Effector memory CD4-positive, alpha-beta T cell (primary cell): ENCODE data around the gene SERTAD1.

Source experiments
- DNase-seq, 3 donors: peaks; one replicate each; pipeline ENCODE4 v3.0.0-alpha.2; 2020
- H3K27ac ChIP-seq: 2 replicates; pipeline ENCODE4 v1.7.0; 2013; ENCODE audit warnings: mild to moderate bottlenecking, low read length, moderate library complexity; ENCODE audit not compliant: insufficient read depth, poor library complexity, severe bottlenecking
- H3K27me3 ChIP-seq: replicated peaks from 2 replicates; pipeline ENCODE4 v1.7.0; 2013; ENCODE audit warnings: mild to moderate bottlenecking, low read length; ENCODE audit not compliant: insufficient read depth, control insufficient read depth, poor library complexity, severe bottlenecking
- H3K36me3 ChIP-seq: 2 replicates; pipeline ENCODE4 v1.7.0; 2013; ENCODE audit warnings: mild to moderate bottlenecking, low read length, moderate library complexity; ENCODE audit not compliant: control insufficient read depth, insufficient read depth
- H3K4me1 ChIP-seq: 2 replicates; pipeline ENCODE4 v1.7.0; 2013; ENCODE audit warnings: low read length, mild to moderate bottlenecking; ENCODE audit not compliant: control insufficient read depth, insufficient read depth, poor library complexity, severe bottlenecking
- H3K4me3 ChIP-seq: 2 replicates; pipeline ENCODE4 v1.7.0; 2013; ENCODE audit warnings: low read length, low read depth, mild to moderate bottlenecking; ENCODE audit not compliant: insufficient read depth, poor library complexity, severe bottlenecking
- H3K9me3 ChIP-seq: 2 replicates; pipeline ENCODE4 v1.7.0; 2013; ENCODE audit warnings: mild to moderate bottlenecking, low read length, moderate library complexity; ENCODE audit not compliant: control insufficient read depth

The SERTAD1 gene

GRCh38 chr19:40452016-40452415 lies 26.2 kb upstream of the SERTAD1 start:
- Histone ChIP-seq H3K9me3 (no peaks in the 10 kb centered on the region), H3K4me3 (no peak overlapping the region), H3K27ac (no peak overlapping the region), H3K36me3 (no peaks in the 10 kb centered on the region), H3K27me3 (no peaks in the 10 kb centered on the region), H3K4me1 (no peaks in the 10 kb centered on the region)
- DNase-seq: no peak

GRCh38 chr19:40450664-40451063 lies 24.9 kb upstream of the SERTAD1 start:
- DNase-seq: no peak
- Histone ChIP-seq H3K36me3 (no peaks in the 10 kb centered on the region), H3K9me3 (no peaks in the 10 kb centered on the region), H3K4me1 (no peaks in the 10 kb centered on the region), H3K27ac (no peak overlapping the region), H3K4me3 (no peak overlapping the region), H3K27me3 (no peaks in the 10 kb centered on the region)

DNA sequence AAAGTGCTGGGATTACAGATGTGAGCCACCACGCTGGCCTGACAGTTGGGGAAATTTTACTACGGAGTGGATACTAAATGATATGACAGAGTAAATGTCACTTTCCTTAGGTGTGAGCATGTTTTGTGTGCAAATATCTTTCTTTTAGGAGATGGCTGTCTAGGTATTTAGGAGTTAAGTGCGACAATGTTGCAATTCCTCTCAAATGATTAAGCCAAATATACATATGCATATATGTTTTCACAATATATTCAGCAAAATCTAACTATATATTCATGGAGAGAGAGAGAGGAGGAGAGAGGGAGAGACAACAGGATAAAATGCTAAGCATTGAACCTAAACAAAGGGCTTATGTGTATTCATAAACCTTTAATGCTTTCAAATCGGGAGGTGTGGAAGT lies 23.7 kb upstream of the SERTAD1 start:
- Histone ChIP-seq H3K4me1 (peaks cover 3% of the 10 kb centered on the region), H3K4me3 (no peak overlapping the region), H3K9me3 (no peaks in the 10 kb centered on the region), H3K27me3 (no peaks in the 10 kb centered on the region), H3K27ac (no peak overlapping the region), H3K36me3 (no peaks in the 10 kb centered on the region)
- DNase-seq: no peak

- no peak overlapping the region for H3K27ac ChIP-seq
These were observed 20.5 kb upstream of the SERTAD1 start for GRCh38 chr19:40446263-40446784.

GRCh38 chr19:40445780-40446262 lies 20.0 kb upstream of the SERTAD1 start:
- Histone ChIP-seq H3K27ac (no peak overlapping the region), H3K4me3 (no peak overlapping the region), H3K36me3 (peaks cover 11% of the 10 kb centered on the region), H3K9me3 (no peaks in the 10 kb centered on the region), H3K27me3 (no peaks in the 10 kb centered on the region), H3K4me1 (peaks cover 8% of the 10 kb centered on the region)
- DNase-seq: no peak

More at GRCh38 chr19:40446263-40446784, 20.5 kb upstream of the SERTAD1 start:
- Histone ChIP-seq H3K36me3 (peaks cover 6% of the 10 kb centered on the region), H3K4me3 (no peak overlapping the region), H3K9me3 (no peaks in the 10 kb centered on the region), H3K4me1 (peaks cover 8% of the 10 kb centered on the region), H3K27me3 (no peaks in the 10 kb centered on the region)
- no peak for DNase-seq

- H3K36me3 ChIP-seq: peaks cover 19% of the 10 kb centered on the region
- H3K4me3 ChIP-seq: peak overlapping the region; percentile 73
- H3K4me1 ChIP-seq: peaks cover 8% of the 10 kb centered on the region
- H3K9me3 ChIP-seq: no peaks in the 10 kb centered on the region
- peak overlapping the region; percentile 81 for H3K27ac ChIP-seq
- DNase-seq: no peak
- H3K27me3 ChIP-seq: no peaks in the 10 kb centered on the region
These were observed 19.1 kb upstream of the SERTAD1 start for GRCh38 chr19:40444825-40445312.

DNA sequence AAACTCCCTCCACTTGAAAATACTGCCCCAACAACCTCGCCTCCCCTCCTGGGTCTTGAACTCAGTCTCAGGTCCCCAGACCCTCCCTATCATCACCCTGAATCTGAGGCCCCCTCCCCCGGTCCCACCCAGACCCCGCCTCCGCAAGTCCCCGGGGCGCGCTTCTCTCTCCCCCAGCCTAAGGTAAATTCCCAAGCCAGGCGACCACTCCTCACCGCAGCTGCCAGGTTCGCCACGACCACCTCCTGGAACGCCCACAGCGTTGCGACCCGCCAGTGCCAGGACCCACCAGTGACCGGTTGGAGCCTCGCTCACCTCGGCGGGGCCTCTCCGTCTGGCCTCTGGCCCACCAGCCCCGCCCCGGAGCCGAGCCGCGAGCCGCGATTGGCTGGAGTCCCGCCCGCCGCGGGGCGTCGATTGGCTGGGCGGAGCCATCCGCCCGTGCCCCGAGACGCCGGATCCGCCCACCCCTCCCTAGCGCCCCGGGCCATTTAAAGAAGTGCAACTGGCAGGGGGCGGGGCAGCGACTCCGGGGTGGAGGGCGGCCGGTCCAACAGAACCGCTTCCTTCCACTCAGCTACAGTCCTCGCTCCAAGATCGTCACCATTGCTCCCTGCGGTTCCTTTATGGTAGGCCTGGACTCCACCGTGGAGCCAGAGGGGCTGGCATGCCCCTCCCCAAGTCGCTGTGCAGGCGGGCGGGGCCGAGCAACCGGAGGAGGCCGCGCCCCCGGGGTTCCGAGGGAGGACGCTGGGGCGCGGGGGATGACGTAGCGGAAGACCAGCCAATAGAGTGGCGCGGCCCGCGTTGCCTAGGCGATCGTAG lies 18.4 kb upstream of the SERTAD1 start, which contains the start of gene SERTAD3:
SERTAD3 (minus strand) TSS at position 336 of the 825 bp plus-strand sequence. CDS start 2,255 bp downstream, outside the sequence.
- H3K9me3 ChIP-seq: no peaks in the 10 kb centered on the region
- peaks cover 19% of the 10 kb centered on the region for H3K36me3 ChIP-seq
- peak; percentile 91 to 95 (median 94) for DNase-seq
- H3K27me3 ChIP-seq: no peaks in the 10 kb centered on the region
- peak within 1 kb of the TSS; percentile 73 for H3K4me3 ChIP-seq
- peaks cover 8% of the 10 kb centered on the region for H3K4me1 ChIP-seq
- H3K27ac ChIP-seq: peak within 1 kb of the TSS; percentile 81

GRCh38 chr19:40443131-40443999 lies 17.6 kb upstream of the SERTAD1 start:
- Histone ChIP-seq H3K27ac (peak overlapping the region; percentile 81), H3K27me3 (no peaks in the 10 kb centered on the region), H3K4me3 (peak overlapping the region; percentile 73), H3K36me3 (peaks cover 19% of the 10 kb centered on the region), H3K9me3 (no peaks in the 10 kb centered on the region), H3K4me1 (peaks cover 8% of the 10 kb centered on the region)
- peak; percentile 98 to 99 (median 99) for DNase-seq

DNA sequence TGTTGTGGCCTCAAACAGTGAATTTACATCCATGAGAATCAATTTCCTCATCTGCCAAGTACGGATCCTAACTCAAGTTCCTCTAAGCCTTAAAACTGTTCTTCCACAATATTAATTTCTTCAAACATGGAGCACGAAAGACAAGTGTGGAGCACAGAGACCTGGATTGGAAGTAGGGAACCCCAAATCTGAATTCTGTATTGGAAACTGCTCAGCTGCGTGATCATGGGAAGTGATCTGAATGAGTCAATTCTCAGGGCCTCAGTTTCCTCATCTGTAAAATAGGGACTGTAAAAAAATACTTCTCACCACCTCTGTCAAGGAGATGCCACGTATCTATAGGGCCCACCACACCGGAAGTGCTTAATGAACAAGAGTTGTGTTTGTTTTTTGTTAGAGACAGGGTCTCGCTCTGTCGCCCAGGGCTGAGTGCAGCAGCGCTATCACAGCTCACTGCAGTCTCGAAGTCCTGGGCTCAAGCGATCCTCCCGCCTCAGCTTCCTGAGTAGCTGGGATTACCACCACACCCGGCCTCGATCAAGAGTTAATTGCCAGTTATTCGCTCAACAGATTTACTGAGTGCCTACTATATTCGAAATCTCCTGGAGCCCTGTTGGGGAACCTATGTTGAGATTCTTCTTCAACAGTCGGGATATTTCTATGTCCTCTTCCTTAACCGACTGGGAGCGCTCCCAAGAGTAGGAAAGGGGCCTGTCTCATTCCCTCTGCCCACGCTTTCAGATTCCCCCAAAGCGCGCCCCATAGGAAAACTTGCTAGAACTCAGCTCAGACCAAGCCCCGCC lies 16.7 kb upstream of the SERTAD1 start:
- no peaks in the 10 kb centered on the region for H3K27me3 ChIP-seq
- H3K9me3 ChIP-seq: no peaks in the 10 kb centered on the region
- no peak for DNase-seq
- H3K4me1 ChIP-seq: peaks cover 8% of the 10 kb centered on the region
- peak overlapping the region; percentile 73 for H3K4me3 ChIP-seq
- peaks cover 19% of the 10 kb centered on the region for H3K36me3 ChIP-seq
- peak overlapping the region; percentile 81 for H3K27ac ChIP-seq
